ENCODE data around the gene ZNF396.

Gene ZNF396

GRCh38 chr18:35322486-35323458, 54.4 kb downstream of the ZNF396 start:
- Mint-ChIP-seq H3K9me3 (no peaks in the 10 kb centered on the region), H3K4me3 (no peak overlapping the region), H3K27ac (ENCODE audit: low read depth) (no peak overlapping the region), H3K27me3 (no peaks in the 10 kb centered on the region), H3K4me1 (no peaks in the 10 kb centered on the region), H3K36me3 (ENCODE audit: insufficient read depth) (no peaks in the 10 kb centered on the region)
- DNase-seq (ENCODE audit: low spot score in 2 of 2) = no peak
- no peak for ATAC-seq (replicated peaks; ENCODE audit: extremely low read depth, poor library complexity, severe bottlenecking)

Measured in central memory CD8-positive, alpha-beta T cell (primary cell).